Stimulated activated CD8-positive, alpha-beta memory T cell treated with anti-CD3 and anti-CD28 coated beads, Interleukin-2, amount 100 ng/mL, for 48 hours (primary cell): ENCODE results near the gene FGF7.
"Not testable (repeated sequence)": the region's sequence is repeated elsewhere in the genome, so short reads cannot be mapped to it uniquely, and the experiment has no call there.

Source experiments
- DNase-seq, 2 donors: peaks; one replicate each; pipeline ENCODE4 v3.0.0-alpha.2; 2020; ENCODE audit warnings: low read depth in 2 of 2

The FGF7 gene, protein sequence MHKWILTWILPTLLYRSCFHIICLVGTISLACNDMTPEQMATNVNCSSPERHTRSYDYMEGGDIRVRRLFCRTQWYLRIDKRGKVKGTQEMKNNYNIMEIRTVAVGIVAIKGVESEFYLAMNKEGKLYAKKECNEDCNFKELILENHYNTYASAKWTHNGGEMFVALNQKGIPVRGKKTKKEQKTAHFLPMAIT

DNA sequence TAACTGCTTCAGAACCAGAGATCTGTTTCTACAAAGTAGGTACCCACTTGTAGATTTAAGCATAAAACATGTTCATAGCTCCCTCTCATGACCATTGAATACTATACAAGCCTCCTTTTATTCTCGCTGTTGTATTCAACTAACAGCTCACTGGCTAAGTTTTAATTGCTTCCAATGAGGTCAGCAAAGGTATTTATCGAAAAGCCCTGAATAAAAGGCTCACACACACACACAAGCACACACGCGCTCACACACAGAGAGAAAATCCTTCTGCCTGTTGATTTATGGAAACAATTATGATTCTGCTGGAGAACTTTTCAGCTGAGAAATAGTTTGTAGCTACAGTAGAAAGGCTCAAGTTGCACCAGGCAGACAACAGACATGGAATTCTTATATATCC is at the start of gene FGF7:
FGF7 (plus strand) TSS at position 222 of the 400 bp plus-strand sequence. CDS start 1,056 bp downstream, outside the sequence.
- DNase-seq = no peak

DNA sequence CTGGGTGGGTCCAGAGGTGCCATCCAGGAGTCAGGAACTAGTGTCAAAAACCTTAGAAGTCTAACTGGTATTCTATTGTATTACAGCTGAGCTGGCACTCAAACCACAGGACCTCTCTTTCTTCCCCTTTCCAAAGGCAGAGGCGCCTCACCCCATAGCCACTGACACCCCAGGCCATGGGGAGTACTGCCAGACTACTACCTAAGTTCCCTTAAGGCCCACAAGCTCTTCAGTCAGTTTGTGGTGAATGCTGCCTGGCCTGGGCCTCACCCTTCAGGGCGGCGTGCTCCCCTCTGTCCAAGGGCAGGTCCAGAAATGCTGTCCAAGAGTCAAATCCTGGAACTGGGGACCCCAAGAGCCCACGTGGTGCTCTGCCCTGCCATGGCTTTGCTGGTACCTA is 43.0 kb upstream of the FGF7 start:
- DNase-seq = no peak

DNA sequence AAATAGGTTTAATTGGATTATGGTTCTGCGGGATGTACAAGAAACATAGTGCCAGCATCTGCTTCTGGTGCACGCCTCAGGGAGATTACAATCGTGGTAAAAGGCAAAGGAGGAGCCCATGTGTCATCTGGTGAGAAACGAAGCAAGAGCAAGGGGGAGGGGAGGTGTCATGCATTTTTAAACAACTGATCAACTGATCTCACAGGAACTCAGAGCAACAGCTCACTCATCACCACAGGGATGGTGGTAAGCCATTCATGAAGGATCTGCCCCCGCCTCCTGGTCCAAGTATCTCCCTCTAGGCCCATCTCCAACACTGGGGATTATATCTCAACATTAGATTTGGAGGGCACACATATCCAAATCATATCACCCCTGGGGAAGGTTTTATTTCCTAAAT is 42.1 kb upstream of the FGF7 start:
- DNase-seq = no peak

DNA sequence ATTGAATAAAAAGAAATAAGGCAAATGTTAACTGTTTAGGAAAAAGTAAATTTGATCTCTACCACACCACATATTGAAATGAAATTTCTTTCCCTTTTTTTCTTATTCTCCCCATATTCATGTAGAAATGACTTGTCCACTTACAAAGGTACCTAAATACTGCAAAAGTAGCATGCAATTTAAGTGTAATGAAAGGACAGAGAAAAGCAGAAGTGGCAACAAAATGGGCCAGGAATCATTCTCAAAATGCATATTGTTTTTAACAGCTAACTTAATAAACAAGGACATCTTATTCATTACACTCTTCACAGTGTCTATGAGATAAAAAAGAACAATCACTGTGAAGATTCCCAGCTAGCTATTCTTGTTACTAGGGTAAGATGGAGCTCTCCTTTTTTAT is 40.6 kb upstream of the FGF7 start:
- no peak for DNase-seq

DNA sequence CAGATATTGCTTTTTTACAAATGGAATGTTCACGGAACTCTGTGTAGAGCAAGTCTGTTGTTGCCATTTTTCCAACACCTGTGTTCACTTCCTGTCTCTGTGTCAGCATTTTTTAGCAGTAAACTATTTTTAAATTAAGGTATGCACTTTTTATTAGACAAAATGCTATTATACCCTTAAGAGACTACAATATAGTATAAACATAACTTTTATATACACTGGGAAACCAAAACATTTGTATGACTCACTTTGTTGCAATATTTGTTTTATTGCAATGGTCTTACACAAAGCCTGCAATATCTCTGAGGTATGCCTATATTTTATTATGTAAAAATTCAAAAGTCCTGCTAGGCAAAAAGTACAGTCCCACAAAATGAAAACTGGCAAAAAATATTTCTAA is 39.8 kb upstream of the FGF7 start:
- no peak for DNase-seq

DNA sequence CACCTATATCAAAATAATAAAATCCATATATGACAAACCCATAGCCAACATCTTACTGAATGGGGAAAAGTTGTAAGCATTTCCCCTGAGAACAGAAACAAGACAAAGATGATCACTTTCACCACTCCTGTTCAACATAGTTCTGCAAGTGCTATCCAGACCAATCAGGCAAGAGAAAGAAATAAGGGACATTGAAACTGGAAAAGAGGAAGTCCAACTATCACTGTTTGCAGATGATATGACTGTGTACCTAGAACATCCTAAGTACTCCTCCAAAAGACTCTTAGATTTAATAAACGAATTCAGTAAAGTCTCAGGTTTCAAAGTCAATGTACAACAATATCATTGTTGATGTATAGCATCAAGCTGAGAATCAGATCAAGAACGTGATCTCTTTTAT is 35.6 kb upstream of the FGF7 start:
- DNase-seq = no peak

DNA sequence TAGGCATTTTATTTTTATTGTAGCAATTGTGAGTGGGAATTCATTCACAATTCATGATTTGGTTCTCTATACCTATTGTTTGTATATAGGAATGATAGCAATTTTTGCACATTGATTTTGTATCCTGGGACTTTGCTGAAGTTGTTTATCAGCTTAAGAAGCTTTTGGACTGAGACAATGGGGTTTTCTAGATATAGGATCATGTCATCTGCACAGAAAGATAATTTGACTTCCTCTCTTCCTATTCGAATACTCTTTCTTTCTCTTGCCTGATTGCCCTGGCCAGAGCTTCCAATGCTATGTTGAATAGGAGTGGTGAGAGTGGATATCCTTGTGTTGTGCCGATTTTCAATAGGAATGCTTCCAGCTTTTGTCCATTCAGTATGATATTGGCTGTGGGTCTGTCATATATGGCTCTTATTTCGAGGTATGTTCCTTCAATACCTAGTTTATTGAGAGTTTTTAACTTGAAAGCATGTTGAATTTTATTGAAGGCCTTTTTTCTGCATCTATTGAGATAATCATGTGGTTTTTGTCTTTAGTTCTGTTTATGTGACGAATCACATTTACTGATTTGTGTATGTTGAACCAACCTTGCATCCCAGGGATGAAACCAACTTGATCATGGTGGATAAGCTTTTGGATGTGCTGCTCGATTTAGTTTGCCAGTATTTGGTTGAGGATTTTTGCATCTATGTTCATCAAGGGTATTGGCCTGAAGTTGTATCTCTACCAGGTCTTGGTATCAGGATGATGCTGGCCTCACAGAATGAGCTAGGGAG is 20.3 kb upstream of the FGF7 start:
- not testable (repeated sequence) for DNase-seq

DNA sequence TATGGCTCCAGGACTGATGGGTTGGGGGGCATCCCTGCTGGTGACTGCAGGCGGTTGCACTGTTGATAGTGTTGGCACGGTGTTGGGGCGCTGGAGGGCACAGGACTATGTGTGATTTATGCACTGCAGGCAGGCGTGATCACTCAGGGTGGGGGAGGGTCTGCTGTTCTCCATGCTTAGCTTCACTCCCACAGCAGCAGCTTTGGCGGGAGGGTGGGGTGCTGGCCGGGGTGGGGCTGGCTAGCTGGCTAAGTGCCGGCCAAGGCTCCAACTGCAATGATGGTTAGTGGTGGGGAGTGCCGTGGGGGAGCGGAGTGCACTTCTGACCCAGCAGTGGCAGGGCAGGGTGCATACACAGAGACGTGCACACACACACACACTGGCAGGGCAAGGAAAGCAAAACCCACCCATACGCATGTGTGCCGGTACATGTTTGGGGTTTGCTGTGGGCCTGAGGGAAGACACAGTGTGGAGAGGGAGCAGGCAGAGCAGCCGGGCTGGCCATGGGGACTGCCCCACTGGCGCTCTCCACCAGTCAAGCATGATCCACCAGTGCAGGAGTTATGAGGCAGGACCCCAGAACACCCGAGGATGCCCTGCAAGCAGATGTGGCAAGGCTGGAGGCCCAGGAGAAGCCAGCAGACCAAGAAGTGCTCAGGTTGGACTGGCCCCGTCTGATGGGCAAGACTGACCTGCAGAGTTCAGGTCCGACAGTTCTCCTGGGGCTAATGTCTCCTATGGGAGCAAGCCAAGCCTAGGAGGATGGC is 16.5 kb upstream of the FGF7 start:
- no peak for DNase-seq

DNA sequence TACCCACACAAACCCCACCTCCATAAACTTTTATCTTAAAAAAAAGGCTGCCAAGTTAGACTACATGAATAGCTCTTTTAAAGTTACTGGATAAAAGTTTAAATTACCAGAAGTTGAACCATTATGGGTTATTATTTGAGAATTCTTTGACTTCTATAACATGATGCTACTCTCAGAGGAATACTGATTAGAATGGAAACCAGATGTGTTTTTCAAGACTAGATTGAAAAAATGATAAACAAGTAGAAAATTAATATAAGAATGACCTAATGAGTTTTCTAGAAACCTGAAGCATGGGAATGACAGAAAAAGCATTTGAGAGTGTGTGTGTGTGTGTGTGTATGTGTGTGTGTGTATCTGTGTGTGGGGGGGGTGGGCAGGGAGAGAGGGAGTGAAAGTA is 12.4 kb upstream of the FGF7 start:
- no peak for DNase-seq

DNA sequence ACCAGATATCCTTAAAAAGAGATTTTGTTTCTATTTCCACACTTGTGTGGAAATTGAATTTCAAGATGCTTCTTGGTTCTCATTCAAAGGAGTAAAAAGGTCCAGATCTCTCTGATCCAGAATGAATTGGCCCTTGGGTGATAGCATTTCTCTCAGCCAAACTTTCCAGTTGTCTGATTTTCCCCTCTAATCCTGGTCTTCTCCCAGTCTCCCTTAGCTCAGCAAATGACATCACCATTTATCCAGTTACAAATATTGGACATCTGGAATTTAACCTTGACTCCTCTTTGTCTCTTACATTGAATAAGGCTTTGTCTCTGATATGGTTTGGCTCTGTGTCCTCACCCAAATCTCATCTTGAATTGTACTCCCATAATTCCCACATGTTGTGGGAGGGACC is 10.2 kb upstream of the FGF7 start:
- DNase-seq = no peak

DNA sequence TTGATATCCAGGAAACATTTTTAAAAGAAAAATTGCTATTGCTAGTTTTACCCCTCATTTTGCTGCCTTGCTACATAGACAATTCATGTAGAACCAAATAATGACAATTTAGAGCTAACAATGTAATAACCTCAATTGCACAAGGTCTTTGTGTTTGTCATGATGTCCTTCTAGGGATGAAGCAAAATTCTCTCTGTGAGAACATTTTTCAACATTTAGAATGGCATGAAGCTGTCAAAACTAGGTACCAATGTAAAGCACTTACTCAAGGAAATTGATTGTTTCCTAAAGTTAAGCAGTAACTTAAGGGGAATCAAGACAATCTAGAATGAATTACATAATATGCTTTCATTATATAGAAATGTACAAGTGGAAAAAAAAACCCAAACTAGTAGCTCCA is 7.9 kb upstream of the FGF7 start:
- DNase-seq = no peak

DNA sequence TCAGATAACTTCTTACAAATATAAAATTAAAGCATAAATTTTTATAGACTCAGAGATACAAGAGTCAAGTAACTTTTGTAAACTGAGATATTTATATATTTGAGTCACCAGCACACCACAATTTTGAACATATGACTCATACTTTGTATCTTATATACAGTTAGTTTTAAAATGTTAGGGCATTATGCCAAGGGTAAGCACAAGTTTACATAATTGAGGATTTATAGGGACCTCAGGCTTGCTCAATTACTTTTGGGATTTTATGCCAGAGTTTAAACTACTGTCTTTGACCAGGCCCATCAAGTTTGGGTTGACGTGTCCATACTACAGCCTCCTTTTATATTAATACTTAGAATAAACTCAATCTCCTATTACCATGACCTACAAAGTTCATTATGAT is 7.4 kb upstream of the FGF7 start:
- DNase-seq = no peak

DNA sequence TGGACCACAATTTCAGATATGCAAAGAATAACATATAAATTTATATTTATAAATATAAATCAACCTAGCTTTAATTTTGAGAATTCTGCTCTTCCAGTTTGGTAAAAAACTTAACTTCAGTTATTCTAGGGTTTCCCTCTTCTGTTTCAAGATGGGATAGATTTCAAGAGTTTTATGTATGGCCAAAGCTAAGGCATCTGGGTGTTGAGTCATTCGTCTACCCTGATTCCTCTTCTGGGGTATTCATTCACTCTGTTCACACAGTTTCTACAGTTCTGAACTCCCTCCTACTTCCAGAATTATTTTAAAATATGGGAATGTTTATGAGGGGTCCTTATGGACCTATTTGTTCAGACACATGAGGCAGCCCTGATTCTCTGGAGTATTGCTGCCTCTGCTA is 4.2 kb upstream of the FGF7 start:
- DNase-seq = no peak

DNA sequence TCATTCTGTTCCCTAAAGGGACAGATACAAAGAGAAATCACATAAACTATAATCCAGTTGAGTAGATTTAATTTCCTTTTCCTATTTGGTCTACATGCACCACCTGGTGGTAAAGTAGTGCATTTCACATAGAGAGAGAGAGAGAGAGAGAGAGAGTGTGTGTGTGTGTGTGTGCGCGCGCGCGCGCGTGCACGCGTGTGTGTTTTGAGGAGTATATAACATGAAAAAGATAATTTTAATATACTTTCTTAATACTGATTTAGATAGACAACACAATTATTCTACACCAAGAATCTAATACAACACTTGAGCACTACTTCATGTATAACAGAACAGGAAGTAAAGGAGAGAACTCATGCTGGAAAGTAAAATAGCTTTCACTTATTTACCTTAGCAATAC is 1.1 kb upstream of the FGF7 start:
- DNase-seq = peak in 1 of 2 donors; percentile 2

DNA sequence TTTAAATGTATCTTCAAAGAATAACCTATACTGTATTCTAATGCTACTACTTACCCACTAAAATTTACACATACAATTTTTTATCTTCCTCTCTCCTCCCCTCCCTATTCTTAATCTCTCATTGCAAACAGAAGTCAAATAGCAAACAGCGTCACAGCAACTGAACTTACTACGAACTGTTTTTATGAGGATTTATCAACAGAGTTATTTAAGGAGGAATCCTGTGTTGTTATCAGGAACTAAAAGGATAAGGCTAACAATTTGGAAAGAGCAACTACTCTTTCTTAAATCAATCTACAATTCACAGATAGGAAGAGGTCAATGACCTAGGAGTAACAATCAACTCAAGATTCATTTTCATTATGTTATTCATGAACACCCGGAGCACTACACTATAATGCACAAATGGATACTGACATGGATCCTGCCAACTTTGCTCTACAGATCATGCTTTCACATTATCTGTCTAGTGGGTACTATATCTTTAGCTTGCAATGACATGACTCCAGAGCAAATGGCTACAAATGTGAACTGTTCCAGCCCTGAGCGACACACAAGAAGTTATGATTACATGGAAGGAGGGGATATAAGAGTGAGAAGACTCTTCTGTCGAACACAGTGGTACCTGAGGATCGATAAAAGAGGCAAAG is 984 bp downstream of the FGF7 start:
- no peak for DNase-seq

DNA sequence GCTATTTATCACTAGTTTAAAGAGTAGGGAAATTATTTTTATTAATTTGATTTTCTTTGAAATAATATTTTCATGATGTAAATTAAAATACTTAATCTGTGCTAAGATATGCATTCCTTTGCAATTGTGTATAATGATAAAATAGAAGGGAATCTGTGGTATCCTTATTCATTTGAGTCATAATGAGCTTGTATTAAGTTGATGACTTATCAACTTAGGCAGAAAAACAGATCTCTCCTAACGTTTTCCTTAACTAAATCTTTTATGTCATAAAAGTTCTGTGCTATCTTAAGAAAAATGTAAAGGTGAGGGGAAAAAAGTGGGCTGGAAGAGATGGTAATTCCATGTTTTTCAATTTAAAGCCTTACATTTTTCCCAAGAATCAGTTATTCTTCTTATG is 1.9 kb downstream of the FGF7 start:
- no peak for DNase-seq

DNA sequence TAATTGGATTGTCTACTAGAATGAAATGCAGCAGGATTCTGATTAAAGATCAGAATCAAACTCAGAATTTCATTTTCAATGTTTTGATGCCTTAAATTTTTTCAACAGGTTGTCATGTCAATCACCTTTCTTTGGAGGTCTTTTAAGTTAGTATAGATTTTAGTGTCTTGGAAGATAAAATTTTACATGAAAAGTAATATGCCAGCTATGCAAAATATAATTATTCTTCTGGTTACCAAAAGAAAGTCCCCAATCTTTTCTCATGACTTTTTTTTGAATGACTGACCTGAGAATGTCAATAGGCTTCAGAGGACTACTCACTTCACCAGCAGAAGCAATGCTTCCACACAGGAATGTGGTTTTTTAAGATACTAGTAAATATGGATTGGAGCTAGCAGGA is 4.3 kb downstream of the FGF7 start:
- DNase-seq = no peak

DNA sequence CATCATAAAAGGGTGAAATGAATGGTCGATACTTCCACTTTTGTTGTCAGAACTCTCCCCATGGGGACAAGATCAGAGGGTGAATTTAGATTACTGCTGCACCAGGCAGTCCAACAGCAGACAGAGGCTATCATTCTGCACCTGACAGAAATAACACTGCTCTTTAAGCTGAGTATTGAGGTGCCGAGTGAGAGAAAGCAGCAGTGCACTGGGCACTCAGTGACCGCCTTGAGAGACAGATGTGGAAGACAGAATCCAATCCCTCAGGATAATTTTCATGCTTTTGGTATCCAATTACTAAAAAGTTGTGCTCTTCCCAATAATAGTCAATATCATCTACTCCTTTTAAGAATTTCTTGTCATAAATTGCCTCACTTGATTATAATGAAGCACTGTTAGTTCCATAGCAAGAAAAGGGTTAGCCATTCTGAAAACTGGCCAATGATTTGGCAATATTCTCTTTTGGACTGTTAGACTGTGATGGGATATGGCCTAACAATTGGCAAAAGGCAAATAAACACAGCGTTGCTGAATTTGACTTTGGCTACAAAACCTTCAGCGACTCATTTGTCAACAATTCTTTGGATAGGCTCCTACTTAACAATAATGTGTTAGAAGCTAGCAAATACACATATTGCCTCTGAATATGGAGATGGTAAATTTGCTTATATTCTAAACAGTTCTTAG is 5.5 kb downstream of the FGF7 start:
- DNase-seq = no peak

DNA sequence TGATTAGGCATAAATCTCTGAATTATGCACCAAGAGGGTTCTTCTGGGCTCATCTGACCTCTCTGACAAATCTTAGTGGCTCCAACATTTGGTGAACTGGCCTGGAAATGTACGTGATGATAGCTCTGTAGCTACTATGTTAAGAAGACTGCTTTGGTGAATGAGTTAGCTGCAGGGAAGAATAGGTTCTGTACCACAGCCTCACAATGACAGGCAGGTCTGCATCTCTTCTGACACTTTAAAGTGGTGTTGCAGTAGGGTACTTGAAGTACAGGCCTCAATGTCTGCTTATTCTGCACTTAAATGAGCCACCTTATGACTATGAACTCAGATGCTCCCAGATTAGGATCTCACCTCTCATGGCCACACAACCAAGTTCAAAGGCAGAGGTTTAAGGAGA is 7.0 kb downstream of the FGF7 start:
- no peak for DNase-seq

DNA sequence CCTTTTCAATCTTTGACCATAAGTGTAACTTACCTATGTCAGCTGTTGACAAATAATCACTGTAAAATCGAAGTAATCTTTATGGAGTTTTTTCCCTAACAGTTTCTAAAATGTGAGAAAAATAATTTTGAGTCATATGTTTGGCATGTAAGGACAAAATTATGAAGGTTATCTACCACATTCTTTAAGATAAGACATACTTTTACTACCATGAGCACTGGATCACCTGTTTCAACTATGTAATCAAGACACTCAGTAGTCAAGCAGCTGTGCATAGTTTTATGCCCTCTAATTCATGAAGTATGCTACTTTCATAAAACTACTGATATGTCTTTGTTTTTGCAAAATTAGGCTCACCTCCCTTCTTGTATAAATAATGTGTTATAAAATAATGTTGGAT is 12.1 kb downstream of the FGF7 start:
- no peak for DNase-seq

DNA sequence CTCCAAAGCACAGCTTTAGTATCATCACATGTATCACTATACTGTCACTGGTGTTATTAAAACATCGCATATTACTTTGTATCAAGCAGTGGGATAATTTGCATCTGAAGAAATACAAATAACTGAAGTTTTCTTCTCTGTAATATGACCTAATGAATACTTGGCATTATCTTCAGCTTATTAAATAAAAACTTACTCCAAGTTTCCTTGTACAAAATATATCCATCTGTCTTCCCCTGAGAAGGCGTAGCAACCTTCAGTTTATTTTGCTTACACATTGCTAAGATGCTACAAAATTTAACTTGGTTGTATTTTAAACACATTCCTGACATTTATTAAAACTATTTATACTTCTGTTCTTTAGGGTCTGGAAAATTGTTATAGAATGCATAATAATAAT is 13.7 kb downstream of the FGF7 start:
- DNase-seq = no peak
